Measurements from ENCODE around the gene ASB6. TPM values are rescaled to one million over a fixed set of nuclear protein-coding genes. Genes with fewer than 3 reads are reported as not detected.

The ASB6 gene
- total RNA-seq, 1 donor from 2014 or later: 20.1 TPM

DNA sequence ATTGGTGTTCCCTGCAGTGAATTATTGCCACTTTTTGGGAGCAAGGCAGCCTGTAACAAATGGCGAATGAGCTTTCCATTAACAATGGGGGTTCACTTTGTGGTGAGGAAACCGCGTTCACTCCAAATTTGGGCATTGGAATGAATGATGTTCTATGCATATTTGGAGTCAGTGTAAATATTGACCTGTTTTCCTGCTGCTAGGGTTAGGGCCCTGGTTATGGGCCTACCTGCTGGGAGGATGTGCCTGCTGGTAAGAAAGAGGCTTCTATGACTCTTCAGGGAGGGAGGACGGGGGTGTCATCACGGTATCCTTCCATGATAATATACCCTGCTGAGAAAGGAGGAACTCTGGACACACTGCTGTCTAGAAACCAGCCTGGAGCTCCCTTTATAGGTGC, 50.0 kb downstream of the ASB6 start:
- Mint-ChIP-seq H3K4me1 (peaks cover 4% of the 10 kb centered on the region), H3K27ac (no peak overlapping the region), H3K9me3 (no peaks in the 10 kb centered on the region), H3K4me3 (no peak overlapping the region), H3K36me3 (ENCODE audit: low read depth) (no peaks in the 10 kb centered on the region), H3K27me3 (peaks cover 39% of the 10 kb centered on the region)
- ChIA-PET POLR2A (no interaction called here), CTCF (interaction anchor here (1.3 kb wide), 1 partner anchor 449 kb away, joined by 3 read pairs; no protein-coding TSS in a partner anchor)
- TF ChIP-seq, protein P1, sequence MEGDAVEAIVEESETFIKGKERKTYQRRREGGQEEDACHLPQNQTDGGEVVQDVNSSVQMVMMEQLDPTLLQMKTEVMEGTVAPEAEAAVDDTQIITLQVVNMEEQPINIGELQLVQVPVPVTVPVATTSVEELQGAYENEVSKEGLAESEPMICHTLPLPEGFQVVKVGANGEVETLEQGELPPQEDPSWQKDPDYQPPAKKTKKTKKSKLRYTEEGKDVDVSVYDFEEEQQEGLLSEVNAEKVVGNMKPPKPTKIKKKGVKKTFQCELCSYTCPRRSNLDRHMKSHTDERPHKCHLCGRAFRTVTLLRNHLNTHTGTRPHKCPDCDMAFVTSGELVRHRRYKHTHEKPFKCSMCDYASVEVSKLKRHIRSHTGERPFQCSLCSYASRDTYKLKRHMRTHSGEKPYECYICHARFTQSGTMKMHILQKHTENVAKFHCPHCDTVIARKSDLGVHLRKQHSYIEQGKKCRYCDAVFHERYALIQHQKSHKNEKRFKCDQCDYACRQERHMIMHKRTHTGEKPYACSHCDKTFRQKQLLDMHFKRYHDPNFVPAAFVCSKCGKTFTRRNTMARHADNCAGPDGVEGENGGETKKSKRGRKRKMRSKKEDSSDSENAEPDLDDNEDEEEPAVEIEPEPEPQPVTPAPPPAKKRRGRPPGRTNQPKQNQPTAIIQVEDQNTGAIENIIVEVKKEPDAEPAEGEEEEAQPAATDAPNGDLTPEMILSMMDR (IDR thresholded peaks at IDR 0.05): no peak
- DNase-seq: no peak
- intact Hi-C loops (cut with micrococcal nuclease): no loop called here
- ATAC-seq (ENCODE audit: low read depth): no peak

DNA sequence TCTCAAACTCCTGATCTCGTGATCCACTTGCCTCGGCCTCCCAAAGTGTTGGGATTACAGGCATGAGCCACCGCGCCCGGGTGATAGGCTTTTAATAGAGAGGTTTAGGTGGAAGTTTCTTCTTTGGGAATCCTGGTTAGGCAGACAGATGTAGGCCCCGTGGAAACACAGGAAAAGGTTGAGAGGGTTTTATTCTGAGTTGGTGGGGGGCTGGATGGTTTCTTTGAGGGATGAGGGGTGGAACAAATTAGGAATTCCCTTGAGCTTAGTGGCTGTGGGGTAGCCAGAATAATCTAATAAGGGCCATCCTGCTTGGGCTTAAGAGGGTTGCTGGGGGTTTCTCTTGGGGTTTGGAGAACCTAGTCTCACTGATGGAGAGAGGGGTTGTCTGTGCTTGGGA, 51.5 kb downstream of the ASB6 start:
- no peaks in the 10 kb centered on the region for H3K4me1 Mint-ChIP-seq
- no peak for ATAC-seq (ENCODE audit: low read depth)
- CTCF ChIA-PET: no interaction called here
- intact Hi-C loops (cut with micrococcal nuclease): no loop called here
- no peaks in the 10 kb centered on the region for H3K9me3 Mint-ChIP-seq
- no peaks in the 10 kb centered on the region for H3K36me3 Mint-ChIP-seq (ENCODE audit: low read depth)
- no peak for DNase-seq
- no peak overlapping the region for H3K27ac Mint-ChIP-seq
- TF ChIP-seq, protein P1 (IDR thresholded peaks at IDR 0.05): no peak
- H3K27me3 Mint-ChIP-seq: peaks cover 34% of the 10 kb centered on the region
- H3K4me3 Mint-ChIP-seq: no peak overlapping the region
- POLR2A ChIA-PET: no interaction called here

DNA sequence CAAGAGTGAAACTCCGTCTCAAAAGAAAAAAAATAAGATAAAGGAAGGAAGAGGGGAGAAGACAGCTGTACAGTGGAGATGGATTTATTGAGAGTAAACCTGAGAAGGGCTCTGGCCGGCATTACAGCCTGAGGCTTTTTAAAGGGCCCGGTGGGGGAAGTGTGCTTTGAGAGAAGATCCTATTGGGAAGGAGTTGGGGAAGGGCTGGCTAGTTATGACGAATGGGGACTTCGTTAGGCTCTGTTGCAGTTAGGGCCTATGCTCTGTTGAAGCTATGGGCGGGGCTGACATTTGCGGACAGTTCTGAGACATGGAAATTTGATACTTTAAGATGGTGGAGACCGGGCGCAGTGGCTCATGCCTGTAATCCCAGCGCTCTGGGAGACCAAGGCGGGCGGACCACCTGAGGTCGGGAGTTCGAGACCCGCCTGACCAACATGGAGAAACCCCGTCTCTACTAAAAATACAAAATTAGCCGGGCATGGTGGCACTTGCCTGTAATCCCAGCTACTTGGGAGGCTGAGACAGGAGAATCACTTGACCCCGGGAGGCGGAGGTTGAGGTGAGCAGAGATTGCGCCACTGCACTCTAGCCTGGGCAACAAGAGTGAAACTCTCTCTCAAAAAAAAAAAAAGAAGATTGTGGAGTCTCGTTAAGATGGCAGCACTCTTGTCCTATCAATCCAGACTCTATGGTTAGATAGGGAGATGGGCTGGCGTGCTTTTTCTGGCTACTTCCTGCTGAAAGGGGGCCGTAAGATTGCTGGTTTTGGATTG, 54.3 kb downstream of the ASB6 start:
- H3K4me3 Mint-ChIP-seq: no peak overlapping the region
- peak overlapping the region; percentile 5 for H3K27ac Mint-ChIP-seq
- intact Hi-C loops (cut with micrococcal nuclease): no loop called here
- CTCF ChIA-PET: interaction anchor here (1.4 kb wide), 1 partner anchor 445 kb away, joined by 4 read pairs; no protein-coding TSS in a partner anchor
- POLR2A ChIA-PET: interaction anchor here (0.6 kb wide), 1 partner anchor 404 kb away, joined by 3 read pairs; no protein-coding TSS in a partner anchor
- H3K27me3 Mint-ChIP-seq: peaks cover 20% of the 10 kb centered on the region
- TF ChIP-seq, protein P1 (IDR thresholded peaks at IDR 0.05): no peak
- peaks cover 7% of the 10 kb centered on the region for H3K4me1 Mint-ChIP-seq
- no peak for ATAC-seq (ENCODE audit: low read depth)
- no peaks in the 10 kb centered on the region for H3K36me3 Mint-ChIP-seq (ENCODE audit: low read depth)
- DNase-seq: no peak
- H3K9me3 Mint-ChIP-seq: no peaks in the 10 kb centered on the region

DNA sequence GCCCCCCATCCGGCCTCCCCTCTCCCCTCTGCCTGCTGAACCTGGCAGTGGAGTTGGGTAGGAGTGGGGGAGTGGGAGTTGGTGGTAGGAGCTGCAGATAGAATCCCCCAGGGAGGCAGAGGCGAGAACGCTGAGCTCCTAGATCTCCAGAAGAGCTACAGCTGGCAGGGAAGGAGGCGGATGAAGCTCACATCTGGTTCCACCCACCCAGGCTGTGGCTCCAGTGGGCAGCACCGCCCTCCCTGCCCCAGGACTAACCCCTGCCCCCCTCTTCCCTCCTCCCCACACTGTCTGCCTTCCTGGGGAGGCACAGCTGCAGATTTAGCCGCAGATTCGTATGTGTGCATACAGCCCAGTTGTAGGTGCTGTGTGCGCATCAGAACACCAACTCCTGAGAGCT, 55.3 kb downstream of the ASB6 start:
- ATAC-seq (ENCODE audit: low read depth): no peak
- ChIA-PET CTCF (interaction anchor here (1.4 kb wide), 1 partner anchor 444 kb away, joined by 4 read pairs; no protein-coding TSS in a partner anchor), POLR2A (interaction anchor here (0.9 kb wide), 1 partner anchor 11 kb away, joined by 3 read pairs; no protein-coding TSS in a partner anchor)
- H3K27me3 Mint-ChIP-seq: peaks cover 20% of the 10 kb centered on the region
- H3K36me3 Mint-ChIP-seq (ENCODE audit: low read depth): no peaks in the 10 kb centered on the region
- DNase-seq: no peak
- intact Hi-C loops (cut with micrococcal nuclease): no loop called here
- no peak overlapping the region for H3K4me3 Mint-ChIP-seq
- TF ChIP-seq, protein P1 (IDR thresholded peaks at IDR 0.05): no peak
- peaks cover 7% of the 10 kb centered on the region for H3K4me1 Mint-ChIP-seq
- H3K27ac Mint-ChIP-seq: no peak overlapping the region
- H3K9me3 Mint-ChIP-seq: no peaks in the 10 kb centered on the region

DNA sequence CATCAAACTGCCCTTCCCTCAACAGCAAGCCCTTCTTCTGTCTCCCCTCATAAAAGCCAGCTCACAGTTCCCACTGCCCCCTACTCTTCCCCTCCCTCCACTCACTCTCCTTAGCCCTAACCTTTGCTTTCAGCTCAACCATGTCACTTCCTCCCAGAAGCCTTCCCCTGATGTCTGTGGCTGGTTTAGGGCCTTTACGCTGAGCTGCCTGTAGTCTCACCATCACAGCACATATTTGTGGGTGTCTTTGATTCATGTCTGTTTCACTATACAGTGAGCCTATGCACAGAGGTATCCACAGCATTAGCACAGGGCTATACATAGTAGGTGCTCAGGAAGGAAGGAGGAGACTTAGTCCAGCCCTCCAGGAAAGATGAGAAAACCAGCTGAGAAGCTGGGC, 55.7 kb downstream of the ASB6 start:
- no peak for ATAC-seq (ENCODE audit: low read depth)

More for the DNA sequence above, 55.7 kb downstream of the ASB6 start:
- intact Hi-C loops (cut with micrococcal nuclease): no loop called here
- DNase-seq: no peak
- ChIA-PET POLR2A (interaction anchor here (0.9 kb wide), 1 partner anchor 11 kb away, joined by 3 read pairs; no protein-coding TSS in a partner anchor), CTCF (no interaction called here)
- H3K36me3 Mint-ChIP-seq (ENCODE audit: low read depth): no peaks in the 10 kb centered on the region
- peaks cover 20% of the 10 kb centered on the region for H3K27me3 Mint-ChIP-seq
- H3K9me3 Mint-ChIP-seq: no peaks in the 10 kb centered on the region
- H3K4me3 Mint-ChIP-seq: no peak overlapping the region
- TF ChIP-seq, protein P1 (IDR thresholded peaks at IDR 0.05): no peak
- H3K4me1 Mint-ChIP-seq: peaks cover 7% of the 10 kb centered on the region
- no peak overlapping the region for H3K27ac Mint-ChIP-seq
